Body of pancreas (tissue), 4 donors: Measurements from ENCODE around the gene SH2D7. TPM values are rescaled to one million over a fixed set of nuclear protein-coding genes. Genes with fewer than 3 reads are reported as not detected.

Experiments
- ATAC-seq: fragments of 150-250 bp; one replicate; pipeline ENCODE4 v1.9.1; 2016
- DNase-seq, 4 donors: peaks; one replicate each; pipeline ENCODE4 v3.0.0-alpha.2; 2019
- H3K27ac ChIP-seq, 4 donors: fragments of 200-600 bp; sonication (generic); 1 replicate in 3 of 4; 2 replicates in 1 of 4; pipeline versions ENCODE4 v1.5.1 to v1.6.1; 2016 to 2019; ENCODE audit warnings: mild to moderate bottlenecking in 1 of 4, mixed read lengths in 1 of 4, moderate library complexity in 1 of 4
- H3K27me3 ChIP-seq, 2 donors: fragments of 200-600 bp; sonication (generic); one replicate each; pipeline ENCODE4 v1.6.0; 2016; ENCODE audit warnings: mild to moderate bottlenecking in 1 of 2
- H3K36me3 ChIP-seq, 2 donors: fragments of 200-600 bp; sonication (generic); replicated peaks in 1 of 2; 2 replicates each; pipeline ENCODE4 v1.5.1; 2016; ENCODE audit warnings: low read depth in 2 of 2; ENCODE audit not compliant: insufficient read depth in 1 of 2
- H3K4me1 ChIP-seq: fragments of 200-600 bp; sonication (generic); one replicate; pipeline ENCODE4 v1.6.0; 2016
- H3K4me3 ChIP-seq, 2 donors: fragments of 200-600 bp; sonication (generic); 1 replicate in 1 of 2; 2 replicates in 1 of 2; pipeline ENCODE4 v1.5.1; 2016 to 2019
- H3K9me3 ChIP-seq, 3 donors: fragments of 200-600 bp; sonication (generic); 1 replicate in 2 of 3; 2 replicates in 1 of 3; pipeline ENCODE4 v1.5.1; 2016
- CTCF ChIP-seq, 7 experiments: fragments of 450-650 bp in 4 of 7; fragments of 200-600 bp in 3 of 7; sonication (generic) in 3 of 7; IDR thresholded peaks; one replicate each; pipeline ENCODE4 v1.5.1; 2016 to 2019; ENCODE audit warnings: antibody characterized with exemption in 7 of 7
- POLR2A ChIP-seq, 3 donors: fragments of 450-650 bp; IDR thresholded peaks; one replicate each; pipeline ENCODE4 v1.6.1; 2016; ENCODE audit warnings: antibody characterized with exemption in 3 of 3, mild to moderate bottlenecking in 2 of 3
- WGBS, 2 donors: methylation state at CpG; one replicate each; pipeline ENCODE4 v1.1.5; 2017; 5-methylcytosine and 5-hydroxymethylcytosine counted together
- intact Hi-C: fragments of 100-400 bp; cut with DNase I; formaldehyde crosslinking; loops from one replicate; pipeline ENCODE4 v1.15.1; 2023
- total RNA-seq, 2 donors: library from RNA; depleted of rRNA; stranded (reverse); fragments of >200 nt; gene quantifications; one replicate each; pipeline ENCODE4 v1.1.0, GENCODE V29; 2016

The SH2D7 gene
- total RNA-seq = not detected

- peaks cover 19% of the 10 kb centered on the region for H3K4me1 ChIP-seq
- H3K27me3 ChIP-seq = no peaks in the 10 kb centered on the region
- H3K36me3 ChIP-seq = no peaks in the 10 kb centered on the region
- TF ChIP-seq POLR2A (IDR thresholded peaks at IDR 0.05) (no peak), CTCF (IDR thresholded peaks at IDR 0.05) (no peak)
- H3K9me3 ChIP-seq = no peaks in the 10 kb centered on the region
- 70 to 87% methylated on average over 3 to 11 of the region's 11 CpGs for WGBS, 2 donors
- peak; percentile 12 for ATAC-seq
- DNase-seq = peak in 1 of 4 donors; percentile 9
- intact Hi-C loops = no loop called here
- no peak within 1 kb of the TSS for H3K4me3 ChIP-seq
- H3K27ac ChIP-seq = no peak within 1 kb of the TSS
Observed at GRCh38 chr15:78092261-78093041, at the start of gene SH2D7. Gene SH2D7, plus strand, starts transcription at chr15:78092561. Its CDS starts 24 bp downstream, at chr15:78092585.

DNA sequence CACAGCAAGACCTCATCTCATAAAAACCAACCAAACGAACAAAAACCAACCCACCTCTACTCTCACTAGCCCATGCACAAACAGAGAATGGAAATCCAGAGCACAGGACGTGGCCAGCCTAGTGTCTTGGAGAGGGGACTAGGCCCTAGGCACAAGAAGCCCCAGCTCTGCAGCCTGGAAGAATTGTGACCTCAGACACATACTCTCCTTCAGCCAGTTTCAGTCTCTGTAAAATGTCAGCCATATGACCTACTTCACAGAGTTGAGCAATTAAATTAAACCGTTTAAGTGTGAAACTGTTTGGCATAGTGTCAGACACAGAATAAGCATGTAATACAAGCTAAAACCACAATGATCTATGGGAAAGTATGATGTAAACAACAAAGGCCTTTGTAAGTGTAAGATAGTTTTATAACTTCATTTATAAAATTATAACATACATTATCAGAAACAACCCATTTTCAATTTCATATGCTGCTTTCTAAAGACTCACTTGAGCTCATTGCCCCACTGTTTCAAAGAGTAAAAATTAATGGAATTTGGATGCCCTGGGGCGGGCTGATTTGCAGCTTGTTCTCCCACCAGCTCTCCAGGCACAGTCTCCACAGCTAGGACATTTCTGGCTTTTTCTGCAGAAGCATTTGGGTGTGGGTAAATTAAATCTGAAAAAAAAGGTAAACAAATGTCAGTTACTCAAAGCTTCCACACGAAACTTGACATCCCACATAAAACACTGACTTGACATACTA is 47.8 kb upstream of the SH2D7 start:
- intact Hi-C loops = no loop called here
- no peak overlapping the region for H3K27ac ChIP-seq
- no peaks in the 10 kb centered on the region for H3K9me3 ChIP-seq
- no peak for ATAC-seq
- WGBS, 2 donors = 59 to 68% methylated on average over 5 of the region's 5 CpGs
- peaks cover 4 to 6% of the 10 kb centered on the region in 2 donors for H3K36me3 ChIP-seq
- TF ChIP-seq POLR2A (IDR thresholded peaks at IDR 0.05) = no peak
- TF ChIP-seq CTCF (IDR thresholded peaks at IDR 0.05) = no peak
- no peaks in the 10 kb centered on the region for H3K27me3 ChIP-seq
- peaks cover 30% of the 10 kb centered on the region for H3K4me1 ChIP-seq
- no peak overlapping the region for H3K4me3 ChIP-seq
- no peak for DNase-seq

DNA sequence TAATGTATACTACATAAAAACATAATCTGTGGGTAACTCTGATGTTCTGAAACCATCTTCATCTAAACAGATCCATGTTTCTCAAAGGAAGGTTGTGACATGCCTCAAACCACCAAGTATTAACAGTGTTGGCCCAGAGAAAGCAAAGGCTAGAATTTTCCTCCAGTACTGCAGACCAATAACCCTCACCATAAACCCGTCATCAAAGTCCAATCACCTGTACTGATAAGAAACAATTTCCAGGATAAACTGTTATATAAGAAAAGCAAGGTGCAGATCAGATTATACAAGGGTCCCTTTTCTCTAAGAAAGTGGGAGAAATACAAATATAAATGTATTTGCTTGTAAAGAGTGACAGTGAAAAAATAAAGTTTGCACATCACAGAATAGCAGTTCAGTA is 47.2 kb upstream of the SH2D7 start:
- H3K9me3 ChIP-seq = no peaks in the 10 kb centered on the region
- no peak overlapping the region for H3K27ac ChIP-seq
- intact Hi-C loops = no loop called here
- ATAC-seq (no peak), DNase-seq (no peak)
- peaks cover 4 to 6% of the 10 kb centered on the region in 2 donors for H3K36me3 ChIP-seq
- peaks cover 34% of the 10 kb centered on the region for H3K4me1 ChIP-seq
- H3K27me3 ChIP-seq = no peaks in the 10 kb centered on the region
- H3K4me3 ChIP-seq = no peak overlapping the region
- TF ChIP-seq POLR2A (IDR thresholded peaks at IDR 0.05) (no peak), CTCF (IDR thresholded peaks at IDR 0.05) (no peak)
- WGBS, 2 donors = 24 to 29% methylated on average over 1 of the region's 1 CpG

GRCh38 chr15:78046796-78047341 is 45.5 kb upstream of the SH2D7 start:
- H3K36me3 ChIP-seq = peaks cover 4 to 6% of the 10 kb centered on the region in 2 donors
- H3K27me3 ChIP-seq = no peaks in the 10 kb centered on the region
- H3K27ac ChIP-seq = peak overlapping the region in 2 of 4 donors; percentile 41 to 52
- no peak for TF ChIP-seq CTCF (IDR thresholded peaks at IDR 0.05)
- TF ChIP-seq POLR2A (IDR thresholded peaks at IDR 0.05) = no peak
- intact Hi-C loops = no loop called here
- peaks cover 47% of the 10 kb centered on the region for H3K4me1 ChIP-seq
- H3K9me3 ChIP-seq = no peaks in the 10 kb centered on the region
- 32 to 61% methylated on average over 5 of the region's 5 CpGs for WGBS, 2 donors
- H3K4me3 ChIP-seq = no peak overlapping the region
- peak; percentile 52 for ATAC-seq
- DNase-seq = peak in 2 of 4 donors; percentile 32 to 45
